ENCODE measurements around the gene RLBP1.

DNA sequence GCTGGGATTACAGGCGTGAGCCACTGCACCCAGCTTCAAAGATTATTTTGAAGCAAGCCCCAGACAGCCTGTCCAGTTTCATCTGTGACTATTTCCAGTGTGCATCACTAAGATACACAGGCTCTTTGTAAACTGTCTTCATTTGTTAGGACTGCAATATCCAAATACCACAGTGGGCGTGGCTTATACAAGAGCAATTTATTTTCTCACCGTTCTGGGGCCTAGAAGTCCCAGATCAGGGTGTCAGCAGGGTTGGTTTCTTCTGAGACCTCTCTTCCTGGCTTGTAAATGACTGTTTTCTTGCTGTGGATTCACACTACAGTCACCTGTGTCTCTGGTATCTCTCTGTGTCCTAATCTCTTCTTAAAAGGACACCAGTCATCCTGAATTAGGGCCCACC is 59.7 kb downstream of the RLBP1 start:
- TF ChIP-seq, protein P1, sequence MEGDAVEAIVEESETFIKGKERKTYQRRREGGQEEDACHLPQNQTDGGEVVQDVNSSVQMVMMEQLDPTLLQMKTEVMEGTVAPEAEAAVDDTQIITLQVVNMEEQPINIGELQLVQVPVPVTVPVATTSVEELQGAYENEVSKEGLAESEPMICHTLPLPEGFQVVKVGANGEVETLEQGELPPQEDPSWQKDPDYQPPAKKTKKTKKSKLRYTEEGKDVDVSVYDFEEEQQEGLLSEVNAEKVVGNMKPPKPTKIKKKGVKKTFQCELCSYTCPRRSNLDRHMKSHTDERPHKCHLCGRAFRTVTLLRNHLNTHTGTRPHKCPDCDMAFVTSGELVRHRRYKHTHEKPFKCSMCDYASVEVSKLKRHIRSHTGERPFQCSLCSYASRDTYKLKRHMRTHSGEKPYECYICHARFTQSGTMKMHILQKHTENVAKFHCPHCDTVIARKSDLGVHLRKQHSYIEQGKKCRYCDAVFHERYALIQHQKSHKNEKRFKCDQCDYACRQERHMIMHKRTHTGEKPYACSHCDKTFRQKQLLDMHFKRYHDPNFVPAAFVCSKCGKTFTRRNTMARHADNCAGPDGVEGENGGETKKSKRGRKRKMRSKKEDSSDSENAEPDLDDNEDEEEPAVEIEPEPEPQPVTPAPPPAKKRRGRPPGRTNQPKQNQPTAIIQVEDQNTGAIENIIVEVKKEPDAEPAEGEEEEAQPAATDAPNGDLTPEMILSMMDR (IDR thresholded peaks at IDR 0.05) = no peak
- TF ChIP-seq POLR2A (IDR thresholded peaks at IDR 0.05) (no peak), EP300 (IDR thresholded peaks at IDR 0.05) (no peak)

All from ovary (tissue), 3 donors.